NCI-H1694 treated with DMSO at 0.1 percent for 48 hours (cell line): ENCODE data around the gene CHST15.

Experiments
- DNase-seq: peaks from one replicate; lab custom pipeline; 2025; lab: John Stamatoyannopoulos, UW

The CHST15 gene

DNA sequence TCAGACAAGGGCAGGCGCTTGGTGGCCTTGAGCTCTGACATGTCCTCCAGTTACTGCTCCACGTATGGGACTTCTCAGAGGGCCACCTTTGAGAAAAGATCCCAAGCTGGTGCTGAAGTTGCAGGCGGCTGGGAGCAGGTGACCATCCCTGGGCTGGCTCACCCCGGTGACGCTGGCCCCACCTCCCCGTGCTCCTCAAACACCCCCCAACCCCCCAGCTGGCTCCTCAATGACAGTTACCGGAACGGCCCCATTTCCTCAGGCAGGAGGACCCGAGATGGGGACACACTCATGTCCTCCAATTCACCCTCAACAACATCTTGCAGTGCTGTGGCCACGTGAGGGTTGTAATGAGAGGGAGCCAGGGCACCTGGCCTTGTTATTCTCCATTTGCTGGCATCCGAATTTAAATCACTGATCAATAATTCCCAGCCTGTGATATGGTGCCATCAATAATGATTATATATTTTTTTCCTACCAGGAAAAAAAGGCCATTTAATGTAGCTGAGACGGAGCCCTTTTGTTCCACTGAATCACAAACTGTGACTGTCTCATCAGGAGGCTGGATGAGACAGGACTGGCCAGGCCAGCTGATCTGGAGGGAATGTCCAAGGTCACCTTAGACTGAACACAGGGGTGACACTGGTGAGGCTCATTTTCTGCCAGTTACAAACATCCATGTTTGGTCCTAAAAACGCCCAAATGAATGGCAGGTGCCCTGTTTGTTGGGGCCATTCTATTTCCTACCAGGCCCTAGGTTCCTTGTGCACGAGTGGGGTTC is 64.5 kb downstream of the CHST15 start:
- no peak for DNase-seq

DNA sequence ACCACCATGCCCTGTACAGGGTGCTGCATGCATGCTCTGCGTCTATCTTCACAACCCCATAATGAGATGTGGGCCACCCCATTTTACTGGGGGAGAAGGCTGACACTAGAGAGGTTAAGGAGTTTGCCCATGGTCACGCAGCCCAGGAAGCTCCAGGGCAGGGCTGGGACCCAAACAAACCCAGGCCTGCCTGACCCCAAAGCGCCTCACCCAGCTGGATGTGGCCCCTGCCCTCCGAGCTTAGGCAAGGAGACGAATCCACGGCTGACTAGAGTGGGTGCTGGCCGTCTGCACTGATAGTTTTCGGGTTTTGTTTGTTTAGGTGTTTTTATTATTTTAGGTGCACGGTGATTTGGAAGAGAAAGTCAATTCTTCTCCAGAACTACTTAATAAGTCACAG is 65.7 kb downstream of the CHST15 start:
- DNase-seq, result no peak

DNA sequence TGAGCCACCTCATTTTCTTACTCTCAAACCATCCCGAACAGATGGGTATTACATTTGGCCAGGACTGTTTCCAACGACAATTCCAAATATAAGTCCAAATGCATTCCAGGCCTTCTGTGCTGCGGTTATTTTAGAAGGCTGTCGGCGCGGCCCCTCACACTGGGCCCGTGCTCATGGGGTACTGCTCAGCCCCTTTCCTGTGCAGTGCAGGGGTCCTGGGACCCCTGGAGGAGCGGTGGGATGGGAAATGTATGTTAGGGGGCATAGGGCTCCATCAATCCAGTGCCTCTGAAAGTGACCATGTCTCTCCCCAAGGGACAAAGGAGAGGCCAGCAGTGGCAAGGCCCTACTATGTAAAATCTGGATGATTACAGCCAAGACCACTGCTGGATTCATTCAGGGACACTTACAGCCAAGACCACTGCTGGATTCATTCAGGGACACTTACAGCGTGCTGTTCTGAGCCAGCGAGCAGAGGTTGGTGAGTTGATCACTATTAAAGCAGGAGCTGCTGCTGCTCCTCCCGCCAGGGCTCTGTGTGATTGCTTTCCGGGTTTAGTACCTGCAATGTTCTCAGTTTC is 66.3 kb downstream of the CHST15 start:
- peak; percentile 26 for DNase-seq

DNA sequence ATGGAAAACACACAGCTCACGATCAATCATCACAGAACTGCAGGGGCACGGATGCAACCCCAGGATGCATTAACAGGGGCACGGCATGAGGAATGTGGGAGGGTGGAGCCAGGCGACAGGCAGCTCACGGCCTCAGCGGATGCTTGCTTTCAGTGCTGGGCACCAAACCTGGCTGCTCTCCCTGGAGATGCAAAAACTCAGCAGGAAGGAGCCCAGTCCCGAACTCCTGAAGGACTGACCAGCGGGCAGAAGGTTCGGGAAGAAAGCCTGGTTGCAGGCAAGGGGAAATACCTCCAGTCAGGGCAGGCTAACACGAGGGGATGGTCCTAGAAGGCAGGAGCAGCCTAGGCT is 66.8 kb downstream of the CHST15 start:
- no peak for DNase-seq

DNA sequence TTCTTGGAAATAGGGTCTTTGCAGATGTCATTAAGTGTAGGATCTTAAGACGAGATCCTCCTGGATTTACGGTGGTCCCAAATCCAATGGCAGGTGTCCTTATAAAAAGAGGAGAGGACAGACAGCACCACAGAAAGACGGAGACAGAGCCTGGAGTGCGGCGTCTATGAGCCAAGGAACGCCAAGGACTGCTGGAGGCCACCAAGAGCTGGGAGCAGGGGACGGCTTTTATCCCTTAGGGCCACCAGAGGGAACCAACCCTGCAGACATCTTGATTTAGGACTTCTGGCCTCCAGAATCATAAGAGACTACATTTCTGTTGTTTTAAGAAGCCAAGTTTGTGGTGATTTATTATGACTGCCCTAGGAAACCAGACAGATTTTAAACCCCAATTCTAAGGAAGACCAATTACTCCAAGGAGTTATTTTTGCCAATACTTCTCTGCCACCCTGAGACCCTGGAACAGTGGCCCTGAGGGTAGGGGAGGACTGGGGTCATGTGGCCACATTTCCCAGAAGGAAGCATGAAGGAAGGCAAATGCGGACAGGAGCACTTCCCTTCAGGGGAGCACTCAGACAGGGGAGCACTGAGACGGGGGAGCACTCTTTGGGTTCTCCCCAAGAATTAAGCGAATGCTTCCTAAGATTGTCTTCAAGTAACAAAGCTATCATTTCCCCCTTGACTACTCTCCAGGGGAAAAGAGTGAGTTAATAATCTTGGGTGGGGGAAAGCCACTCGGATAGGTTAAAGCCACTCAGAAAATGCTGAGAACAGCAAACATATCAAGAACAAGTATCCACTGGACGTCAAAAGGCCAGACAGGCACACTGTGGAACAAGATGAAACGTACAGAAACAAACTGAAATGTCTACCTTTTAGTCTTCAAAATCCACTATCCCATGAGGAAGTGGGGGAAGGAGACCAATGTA is 67.5 kb downstream of the CHST15 start:
- DNase-seq, result no peak

DNA sequence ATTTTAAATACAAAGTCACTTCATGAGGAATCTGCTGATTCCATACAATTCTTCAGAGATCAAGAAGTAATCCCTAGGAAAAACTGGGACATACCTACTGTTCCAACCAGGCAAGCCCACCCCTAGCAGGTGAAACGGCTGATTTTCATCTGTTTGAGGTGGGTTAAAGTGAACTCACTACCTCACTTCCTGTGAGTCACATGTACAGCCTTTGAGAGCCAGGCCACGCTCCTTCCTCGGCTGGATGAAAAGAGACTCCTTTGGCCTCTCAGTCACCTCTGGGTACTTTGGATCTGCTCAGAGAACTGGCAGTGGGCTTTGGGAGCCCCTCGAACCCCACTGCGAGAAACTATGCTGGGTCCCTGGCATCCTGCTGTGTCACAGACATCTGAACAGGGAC is 68.2 kb downstream of the CHST15 start:
- no peak for DNase-seq

DNA sequence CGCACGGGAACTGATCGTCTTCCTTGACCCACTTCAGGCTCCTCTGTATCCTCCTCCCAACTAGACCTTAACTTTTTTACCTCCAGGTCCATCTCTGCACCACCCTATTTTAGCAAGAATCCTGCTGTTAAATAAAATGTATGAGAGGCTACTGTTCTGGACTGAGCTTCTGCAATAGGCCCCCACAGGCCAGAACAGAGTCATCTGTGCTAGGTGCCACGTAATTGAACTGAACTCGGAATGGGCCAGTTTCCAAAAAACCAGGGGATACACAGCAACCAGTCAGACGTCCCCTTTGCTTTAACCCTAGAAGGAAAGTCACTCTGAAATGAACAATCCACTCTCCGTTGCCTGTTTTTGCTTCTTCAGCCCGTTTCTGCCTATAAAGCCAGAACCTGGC is 71.3 kb downstream of the CHST15 start:
- peak; percentile 32 for DNase-seq

DNA sequence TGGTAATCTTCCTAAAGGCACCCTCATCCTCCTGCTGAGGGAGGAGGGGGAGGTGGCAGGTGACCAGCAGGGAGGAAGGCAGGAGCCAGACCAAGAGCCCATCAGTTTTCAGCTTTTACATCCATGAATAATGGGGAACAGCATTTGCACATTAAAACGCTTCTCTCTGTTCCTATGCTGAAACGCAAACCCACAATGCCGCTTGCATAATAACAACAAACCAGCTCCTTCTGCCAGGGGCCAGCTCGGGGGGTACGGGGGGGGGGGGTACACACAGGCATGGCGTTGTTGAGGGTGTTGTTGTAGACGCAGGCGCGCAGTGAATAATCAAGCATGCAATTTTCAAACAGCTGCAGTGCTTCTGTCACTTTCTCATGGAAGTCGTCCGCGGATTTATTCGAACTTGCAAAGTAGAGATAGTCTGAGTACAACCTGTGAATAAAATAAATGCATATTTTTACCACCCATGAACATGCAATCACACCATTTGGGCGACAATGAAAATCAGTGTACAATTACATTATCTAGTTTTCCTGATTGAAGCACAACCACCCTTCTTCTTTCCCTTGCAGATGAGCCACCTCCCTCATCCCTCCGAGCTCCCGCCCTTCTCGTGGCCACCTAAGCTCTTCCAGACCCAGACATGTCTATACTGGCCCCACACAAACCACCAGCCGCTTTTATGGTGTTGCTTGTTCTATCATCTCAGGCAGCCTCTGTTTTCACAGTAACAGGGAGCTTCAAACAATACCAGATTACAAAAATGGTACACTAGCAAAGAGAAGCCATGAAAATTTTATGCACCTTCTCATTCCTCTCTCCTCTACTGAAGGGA is 72.2 kb downstream of the CHST15 start:
- peak; percentile 62 for DNase-seq

DNA sequence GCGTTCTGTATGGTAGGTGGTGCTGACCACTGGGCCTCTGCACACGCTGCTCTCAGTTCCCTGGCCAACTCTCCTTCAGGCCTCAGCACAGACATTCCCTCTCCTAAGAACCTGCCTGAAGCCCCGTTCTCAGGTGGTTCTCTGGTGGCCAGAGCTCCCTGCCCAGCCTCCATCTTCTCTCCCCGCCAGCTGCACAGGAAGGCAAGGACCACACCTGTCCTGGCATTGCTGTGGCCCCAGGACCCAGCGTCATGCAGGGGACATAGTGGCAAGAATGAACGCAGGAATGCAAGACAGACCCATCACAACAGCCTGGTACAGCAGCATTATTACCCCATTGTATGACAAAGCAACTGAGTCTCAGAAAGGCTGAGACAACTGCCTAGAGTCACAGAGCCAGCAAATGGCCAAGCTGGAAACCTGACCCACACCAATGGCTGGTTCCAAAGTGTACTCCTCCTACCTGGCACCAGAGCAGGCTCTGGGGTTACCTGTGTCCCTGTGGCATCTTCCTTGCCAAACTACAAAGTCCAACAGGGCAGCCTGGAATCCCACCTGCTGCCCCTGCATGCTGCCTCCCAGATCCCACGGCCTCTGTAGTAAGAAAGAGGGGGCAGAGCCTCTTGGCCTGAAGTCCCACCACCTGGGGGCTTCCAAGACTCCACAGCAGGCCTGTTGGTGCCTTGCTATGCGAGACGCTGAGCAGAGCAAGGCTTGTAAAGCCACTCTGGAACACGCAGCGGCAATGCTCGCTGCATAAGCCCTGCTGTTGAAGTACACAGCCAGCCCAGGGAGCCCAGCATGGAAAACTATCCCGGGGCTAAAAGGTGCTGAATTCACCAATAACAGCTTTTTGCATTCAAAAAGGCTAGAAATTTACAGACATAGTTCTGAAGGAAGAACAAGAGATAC is 73.3 kb downstream of the CHST15 start:
- DNase-seq, result no peak

DNA sequence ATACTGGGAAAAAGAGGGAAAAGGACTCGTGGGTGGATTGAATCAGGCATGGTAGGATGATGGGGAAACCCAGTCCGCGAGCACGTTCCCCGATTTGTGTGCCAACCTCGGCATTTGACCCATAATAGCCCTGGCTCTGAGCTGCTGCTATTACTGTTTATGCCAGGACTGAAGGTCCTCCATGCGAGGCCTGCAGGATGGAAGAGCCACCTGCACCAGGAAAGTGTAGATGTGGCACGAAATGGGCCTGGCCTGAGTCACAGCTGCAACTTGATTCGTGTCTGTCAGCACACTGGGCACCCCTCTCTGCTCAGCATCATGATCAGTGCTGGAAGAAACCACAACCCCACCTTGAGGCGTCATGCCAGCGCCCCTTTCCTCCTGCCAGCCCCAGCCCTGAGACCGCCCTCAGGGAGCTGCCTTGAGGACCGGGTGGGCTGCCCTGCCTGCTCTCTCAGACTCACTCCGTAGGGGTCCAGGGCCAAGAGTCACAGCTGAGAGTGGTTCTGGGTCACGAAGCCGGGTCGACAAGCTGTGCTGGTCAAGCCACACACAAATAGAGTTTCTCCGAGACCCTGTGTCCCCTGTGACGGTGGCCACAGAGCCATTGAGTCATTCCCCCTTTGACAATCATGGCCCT is 74.4 kb downstream of the CHST15 start:
- DNase-seq, result no peak

DNA sequence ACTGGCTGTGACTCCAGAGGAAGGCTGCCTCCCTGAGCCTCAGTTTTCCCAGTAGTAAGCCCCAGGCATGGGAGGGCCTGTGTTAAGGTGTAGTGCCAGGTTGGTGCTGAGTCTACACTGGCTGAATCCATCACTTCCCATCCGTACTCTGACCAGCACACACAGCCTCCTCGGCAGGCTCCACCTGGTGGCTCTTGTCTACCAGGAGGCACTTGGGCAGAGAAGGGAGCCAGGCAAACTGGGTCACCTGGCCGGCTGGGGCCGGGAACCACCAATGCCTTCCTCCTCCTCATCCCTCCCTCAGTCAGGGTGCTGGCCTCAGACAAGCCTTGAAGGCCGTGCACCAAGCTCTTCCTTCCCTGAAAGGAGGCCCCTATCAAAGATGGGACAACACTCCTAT is 75.7 kb downstream of the CHST15 start:
- DNase-seq, result no peak

DNA sequence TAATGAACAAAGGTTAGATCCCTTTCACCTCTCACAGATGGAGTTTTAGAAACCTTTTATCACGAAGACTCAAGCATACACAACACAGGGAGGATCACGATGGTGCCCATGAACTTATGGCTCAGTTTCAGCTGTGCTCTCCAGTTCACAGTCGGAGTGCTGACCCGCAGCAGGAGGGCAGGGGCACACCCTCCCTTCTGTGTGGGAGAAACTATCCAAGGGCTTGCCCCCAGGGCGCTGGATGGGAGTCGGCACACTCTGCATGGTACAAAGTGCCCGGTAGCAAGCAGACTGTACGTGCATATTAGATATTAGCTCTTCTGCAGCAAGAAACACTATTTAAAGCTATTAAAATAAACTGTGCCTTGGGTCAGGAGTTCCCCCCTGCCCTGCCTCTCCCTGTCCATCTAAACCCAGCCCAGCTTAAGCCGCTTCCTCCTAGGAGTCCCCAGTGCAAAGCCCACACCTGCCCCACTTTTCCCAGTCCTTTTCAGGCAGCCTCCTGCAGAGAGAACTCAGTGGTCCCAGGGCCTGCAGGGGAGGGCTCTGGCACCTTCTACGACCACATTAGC is 76.5 kb downstream of the CHST15 start:
- DNase-seq, result no peak

DNA sequence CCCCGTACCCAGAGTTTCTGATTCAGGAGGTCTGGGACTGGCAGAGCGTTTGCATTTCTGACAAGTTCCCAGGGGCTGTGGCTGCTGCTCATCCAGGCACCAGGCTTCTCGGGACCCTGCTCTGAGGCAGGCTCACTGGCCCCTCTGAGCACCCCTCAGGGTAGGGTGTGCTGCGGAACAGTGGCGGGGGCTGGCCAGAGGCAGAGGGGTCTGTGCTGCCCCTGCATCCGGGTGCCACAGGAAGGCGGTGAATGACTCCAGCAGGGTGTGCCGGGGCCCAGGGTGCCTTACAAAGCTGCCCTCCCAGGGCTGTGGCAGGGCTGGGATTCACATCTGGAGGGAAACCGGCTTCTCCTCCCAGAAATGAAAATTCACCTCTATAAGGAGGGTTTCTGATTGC is 77.4 kb downstream of the CHST15 start:
- DNase-seq, result no peak

DNA sequence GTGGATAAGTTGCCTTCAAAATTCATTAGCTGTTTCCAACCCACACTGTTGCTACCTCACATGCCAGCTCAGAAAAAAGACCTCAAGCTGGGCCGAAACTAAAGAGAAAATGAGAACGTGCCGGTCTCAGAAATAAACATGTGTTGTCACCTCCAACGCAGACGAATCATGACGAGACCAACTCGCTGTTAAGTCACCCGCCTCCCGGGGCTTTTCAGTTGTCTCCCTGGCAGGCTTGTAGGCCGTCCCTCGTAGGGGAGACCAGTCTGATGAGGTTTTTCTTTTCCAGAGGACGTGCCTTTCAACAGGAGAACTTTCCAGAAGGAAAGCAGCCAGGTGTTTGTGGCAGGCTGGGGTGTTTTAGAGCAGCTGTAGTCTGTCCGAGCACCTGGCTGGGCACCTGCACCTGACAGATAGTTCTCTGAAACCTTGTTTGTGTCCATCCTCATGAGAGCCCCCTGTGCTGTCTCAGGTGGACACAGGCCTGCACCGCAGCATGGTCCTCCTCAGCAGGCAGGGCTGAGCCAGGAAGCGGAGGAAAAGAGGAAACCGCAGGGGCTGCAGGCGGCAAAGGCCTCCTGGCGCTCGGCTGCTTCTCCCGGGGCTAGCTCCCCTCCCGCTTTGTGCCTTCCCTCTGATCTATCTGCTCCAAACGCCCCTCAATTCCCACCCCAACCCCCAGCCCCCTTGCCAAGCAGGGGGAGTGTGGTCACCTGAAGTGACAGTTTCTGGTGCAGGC is 78.8 kb downstream of the CHST15 start:
- DNase-seq, result no peak

DNA sequence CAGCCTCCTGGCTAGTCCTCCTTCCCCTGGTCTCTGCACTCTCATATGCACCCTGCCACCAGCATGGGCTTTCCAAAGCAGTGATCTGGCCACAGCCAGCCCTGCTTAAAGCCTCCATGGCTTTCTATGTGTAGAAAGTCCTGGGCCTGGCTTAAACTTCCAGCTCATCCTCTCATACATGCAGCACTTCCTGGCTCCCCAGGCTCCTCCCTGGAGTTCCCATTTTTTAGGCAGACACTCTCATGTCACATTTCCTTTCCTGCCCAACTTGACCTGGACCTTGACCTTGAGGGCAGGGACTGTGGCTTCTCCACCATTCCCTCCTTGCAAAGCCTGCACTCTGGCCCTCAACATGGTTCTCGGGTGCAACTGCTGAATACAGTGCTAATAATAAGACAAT is 79.5 kb downstream of the CHST15 start:
- no peak for DNase-seq

DNA sequence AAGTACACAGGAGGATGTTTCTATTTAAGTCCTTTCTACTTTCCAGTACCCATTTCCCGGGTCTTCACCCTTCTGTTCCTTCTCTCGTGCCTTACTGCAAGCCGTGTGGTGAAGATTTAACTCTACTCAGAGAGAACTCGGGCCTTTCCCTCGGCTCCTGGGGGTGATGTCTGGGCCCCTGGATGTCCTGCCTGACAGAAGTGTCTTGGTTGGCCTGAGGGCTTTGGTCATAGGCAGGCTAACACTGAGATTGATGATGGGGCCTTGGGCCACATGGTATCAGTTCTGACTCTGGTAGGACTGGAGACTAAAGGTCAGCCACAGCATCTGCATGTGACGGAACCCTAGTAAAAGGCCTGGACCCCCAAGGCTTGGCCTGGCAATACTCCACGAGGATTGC is 80.4 kb downstream of the CHST15 start:
- no peak for DNase-seq

DNA sequence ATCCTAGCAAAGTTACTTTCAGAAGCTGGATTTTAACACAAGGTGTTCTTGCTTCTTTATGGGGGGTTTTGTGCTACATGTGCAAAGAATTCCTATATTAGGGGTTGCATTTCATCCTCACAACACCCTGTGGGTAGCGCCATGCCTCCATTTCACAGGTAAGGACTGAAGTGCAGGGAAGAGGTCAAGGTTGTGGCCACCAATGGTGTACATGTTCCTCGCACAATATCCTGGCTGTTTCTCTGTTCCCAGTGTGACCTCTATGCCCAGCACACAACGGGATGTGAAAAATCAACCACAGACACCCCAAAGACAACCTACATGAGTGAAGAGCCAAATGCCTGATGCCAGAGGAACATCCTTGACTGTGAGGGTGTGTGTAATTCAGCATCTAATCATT is 80.8 kb downstream of the CHST15 start:
- DNase-seq, result no peak

DNA sequence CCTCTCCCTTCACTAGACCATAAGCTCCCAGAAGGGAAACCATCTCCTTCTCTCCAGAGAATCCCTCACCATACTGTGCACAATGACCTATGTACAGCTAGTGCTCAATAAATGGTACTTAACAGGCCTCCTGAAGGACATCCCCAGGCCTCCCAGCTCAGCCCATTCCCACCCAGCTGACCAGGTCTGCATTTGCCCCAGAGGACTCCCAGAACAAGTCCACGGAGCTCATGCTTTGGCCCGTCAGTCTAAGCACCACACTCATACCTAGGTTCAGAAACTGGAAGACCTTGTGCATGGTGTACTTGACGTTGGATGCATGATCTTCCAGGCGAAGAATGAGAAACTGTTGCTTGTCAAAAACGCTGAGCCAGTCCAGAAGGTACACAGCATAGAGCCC is 81.3 kb downstream of the CHST15 start:
- DNase-seq, result no peak

DNA sequence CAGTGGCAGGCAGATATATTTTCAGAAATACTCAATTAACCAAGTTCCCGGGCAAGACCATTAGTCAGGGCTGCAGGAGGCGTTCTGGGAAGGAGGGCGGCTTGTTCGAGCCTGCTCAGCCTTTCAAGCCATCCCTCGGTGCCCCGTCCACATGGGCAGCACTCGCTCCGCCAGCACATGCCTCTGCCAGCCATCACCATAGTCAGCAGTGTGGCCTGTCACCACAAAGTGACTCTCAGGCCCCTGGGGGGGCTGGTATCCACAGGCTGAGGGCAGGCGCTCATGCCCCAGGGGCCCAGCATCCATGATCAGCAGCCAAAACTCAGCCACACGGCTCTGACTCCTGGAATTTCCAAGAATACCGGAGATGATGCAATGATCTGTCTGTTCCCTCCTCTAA is 81.9 kb downstream of the CHST15 start:
- no peak for DNase-seq
